Measurements from ENCODE around the gene CCNQ.
A peak's percentile ranks its signal among the peaks of the same experiment; 100 is the strongest.

The CCNQ gene

GRCh38 chrX:153596981-153597750, 1.8 kb downstream of the CCNQ start:
- no peaks in the 10 kb centered on the region for H3K9me3 ChIP-seq (ENCODE audit: insufficient read depth, low read depth, low read length)
- no peak overlapping the region for H3K9ac ChIP-seq (ENCODE audit: low read depth, low read length, poor library complexity, severe bottlenecking)
- no peaks in the 10 kb centered on the region for H3K9me2 ChIP-seq (replicated peaks; ENCODE audit: low read depth, low read length)
- peaks cover 45% of the 10 kb centered on the region for H3K79me2 ChIP-seq (ENCODE audit: insufficient read depth, low read length)
- no peak overlapping the region for H2AFZ ChIP-seq (ENCODE audit: low read length)
- peak overlapping the region; percentile 80 for H3K4me3 ChIP-seq (ENCODE audit: low read length, poor library complexity, severe bottlenecking)
- H3K4me2 ChIP-seq (ENCODE audit: low read depth, low read length, poor library complexity, severe bottlenecking) = peak overlapping the region; percentile 77
- TF ChIP-seq EZH2phosphoT487 (IDR thresholded peaks at IDR 0.05; ENCODE audit: borderline replicate concordance) = no peak
- no peak for TF ChIP-seq CTCF (conservative IDR thresholded peaks at IDR 0.05; ENCODE audit: low read length)
- no peaks in the 10 kb centered on the region for H3K27me3 ChIP-seq (ENCODE audit: insufficient read depth, low read length, poor library complexity, severe bottlenecking)
- peaks cover 11% of the 10 kb centered on the region; the same call in 1 of the 2 replicates for H3K36me3 ChIP-seq (ENCODE audit: insufficient read depth, low read length)
- no peaks in the 10 kb centered on the region for H3F3A ChIP-seq (ENCODE audit: low read depth)
- peaks cover 20% of the 10 kb centered on the region for H4K20me1 ChIP-seq (ENCODE audit: insufficient read depth, low read length, poor library complexity, severe bottlenecking)
- H3K4me1 ChIP-seq (ENCODE audit: insufficient read depth, low read length, poor library complexity, severe bottlenecking) = peaks cover 15% of the 10 kb centered on the region

DNA sequence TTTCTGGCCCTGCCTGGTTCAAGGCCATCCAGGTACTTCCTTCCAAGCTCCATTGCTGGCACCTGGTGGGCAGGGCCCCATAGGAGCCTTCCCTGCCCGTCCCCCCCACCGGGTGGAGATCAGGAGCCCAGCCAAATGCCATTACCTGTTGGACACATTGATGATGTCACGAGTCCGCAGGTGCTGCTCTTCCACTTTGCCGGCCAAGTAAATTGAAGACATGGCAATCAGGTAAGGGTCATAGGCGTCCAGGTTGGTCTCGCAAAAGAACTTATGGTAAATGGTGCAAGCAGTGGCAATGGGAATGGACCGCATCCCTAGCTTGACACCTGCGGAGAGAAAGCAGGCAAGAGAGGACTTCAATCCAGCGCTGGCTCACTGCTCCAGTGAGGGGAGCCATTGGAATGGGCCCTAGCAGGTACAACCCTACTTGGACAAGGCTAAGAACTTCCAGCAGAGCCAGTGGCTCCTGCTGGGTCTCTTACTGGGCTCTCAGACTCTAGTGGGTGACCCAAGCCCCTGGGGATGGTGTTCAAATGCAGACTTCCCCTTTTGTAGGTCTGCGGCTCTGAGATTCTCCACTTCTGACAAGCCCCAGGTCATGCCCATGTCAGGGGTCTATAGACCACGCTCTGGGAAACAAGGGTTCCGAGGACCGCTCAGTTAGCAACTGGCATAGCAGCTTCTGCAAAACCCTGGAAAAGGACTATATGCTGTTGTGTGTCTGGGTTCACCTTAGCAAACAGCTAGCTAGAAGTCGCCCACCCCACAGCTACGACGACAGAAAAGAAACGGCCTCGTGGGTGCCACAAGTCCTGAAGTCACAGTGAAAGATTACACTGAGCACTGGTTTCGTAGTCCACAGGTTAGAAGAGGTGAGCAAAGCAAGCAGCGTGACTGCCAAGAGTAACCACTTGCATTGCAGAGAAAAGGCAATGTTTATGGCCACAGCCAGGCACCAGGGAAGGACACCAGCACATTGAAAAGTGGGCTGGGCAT, 2.8 kb downstream of the CCNQ start:
- H3K4me3 ChIP-seq (ENCODE audit: low read length, poor library complexity, severe bottlenecking) = peak overlapping the region; percentile 80

More for the DNA sequence above, 2.8 kb downstream of the CCNQ start:
- H2AFZ ChIP-seq (ENCODE audit: low read length) = no peak overlapping the region
- H3K9me2 ChIP-seq (replicated peaks; ENCODE audit: low read depth, low read length) = no peaks in the 10 kb centered on the region
- no peaks in the 10 kb centered on the region for H3F3A ChIP-seq (ENCODE audit: low read depth)
- peaks cover 20% of the 10 kb centered on the region for H4K20me1 ChIP-seq (ENCODE audit: insufficient read depth, low read length, poor library complexity, severe bottlenecking)
- TF ChIP-seq CTCF (conservative IDR thresholded peaks at IDR 0.05; ENCODE audit: low read length) = no peak
- TF ChIP-seq EZH2phosphoT487 (IDR thresholded peaks at IDR 0.05; ENCODE audit: borderline replicate concordance) = no peak
- H3K36me3 ChIP-seq (ENCODE audit: insufficient read depth, low read length) = peaks cover 11% of the 10 kb centered on the region; the same call in 1 of the 2 replicates
- no peaks in the 10 kb centered on the region for H3K27me3 ChIP-seq (ENCODE audit: insufficient read depth, low read length, poor library complexity, severe bottlenecking)
- no peaks in the 10 kb centered on the region for H3K9me3 ChIP-seq (ENCODE audit: insufficient read depth, low read depth, low read length)
- H3K9ac ChIP-seq (ENCODE audit: low read depth, low read length, poor library complexity, severe bottlenecking) = no peak overlapping the region
- H3K4me2 ChIP-seq (ENCODE audit: low read depth, low read length, poor library complexity, severe bottlenecking) = peak overlapping the region; percentile 77
- H3K79me2 ChIP-seq (ENCODE audit: insufficient read depth, low read length) = peaks cover 45% of the 10 kb centered on the region
- peaks cover 15% of the 10 kb centered on the region for H3K4me1 ChIP-seq (ENCODE audit: insufficient read depth, low read length, poor library complexity, severe bottlenecking)
